HepG2 (cell line): ENCODE data around the gene TRAPPC3.

Experiments used
- MAX ChIP-seq: IDR thresholded peaks from 2 replicates; pipeline ENCODE4 v1.6.1; 2012; ENCODE audit warnings: inconsistent platforms
- NFE2L1 ChIP-seq: sonication (generic); formaldehyde crosslinking; IDR thresholded peaks from 2 replicates; pipeline ENCODE4 v1.4.0; 2020; ENCODE audit warnings: missing genetic modification reagents, mild to moderate bottlenecking, borderline replicate concordance
- POLR2A ChIP-seq, 2 experiments: IDR thresholded peaks; 2 replicates each; pipeline ENCODE4 v1.6.1; 2011; ENCODE audit warnings: low read depth in 2 of 2, low read length in 2 of 2, mild to moderate bottlenecking in 1 of 2, moderate library complexity in 1 of 2; ENCODE audit not compliant: insufficient read depth in 1 of 2
- ZMYM4 ChIP-seq: sonication (generic); formaldehyde crosslinking; IDR thresholded peaks from 2 replicates; pipeline ENCODE4 v1.8.1; 2023; ENCODE audit warnings: mild to moderate bottlenecking, missing genetic modification reagents
- ZNF335 ChIP-seq: sonication (generic); formaldehyde crosslinking; IDR thresholded peaks from 2 replicates; pipeline ENCODE4 v1.4.0; 2020; ENCODE audit warnings: missing genetic modification reagents
- ZNF354B ChIP-seq: sonication (generic); formaldehyde crosslinking; IDR thresholded peaks from 2 replicates; pipeline ENCODE4 v1.8.0; 2022; ENCODE audit warnings: mild to moderate bottlenecking, missing genetic modification reagents
- ZNF589 ChIP-seq: sonication (generic); formaldehyde crosslinking; conservative IDR thresholded peaks from 2 replicates; pipeline ENCODE4 v1.8.0; 2022; ENCODE audit warnings: mild to moderate bottlenecking, moderate library complexity, missing genetic modification reagents

DNA sequence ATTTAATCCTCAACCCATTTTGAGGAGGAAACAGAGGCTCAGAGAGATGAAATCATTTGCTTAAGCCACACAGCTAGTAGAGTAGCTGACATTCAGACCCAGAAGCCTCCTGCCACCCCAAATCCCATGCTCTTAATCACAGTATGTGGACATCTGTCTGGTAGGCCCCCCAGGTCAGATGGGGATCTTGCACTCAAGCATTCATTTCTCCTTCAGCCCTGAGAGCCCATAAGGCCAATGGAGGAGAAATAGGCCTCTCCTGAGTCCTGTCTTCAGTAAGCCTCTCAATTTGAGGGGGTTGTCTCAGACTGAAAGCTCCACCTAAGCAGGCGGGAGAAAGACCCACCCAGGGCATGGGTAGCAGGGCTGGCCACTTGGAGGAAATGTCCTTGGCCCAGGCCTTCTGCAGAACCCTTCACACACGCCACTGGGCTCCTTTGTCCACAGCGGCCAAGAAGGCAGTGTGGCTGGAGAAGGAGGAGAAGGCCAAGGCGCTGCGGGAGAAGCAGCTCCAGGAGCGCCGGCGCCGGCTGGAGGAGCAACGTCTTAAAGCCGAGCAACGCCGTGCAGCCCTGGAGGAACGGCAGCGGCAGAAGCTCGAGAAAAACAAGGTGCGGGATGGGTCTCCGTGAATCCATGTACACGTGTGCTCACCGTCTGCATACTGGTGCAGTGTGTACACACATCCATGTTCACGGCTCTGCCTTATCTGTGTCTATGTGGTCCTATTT lies 22.9 kb upstream of the TRAPPC3 start:
- TF ChIP-seq NFE2L1 (CRISPR knock-in tag) = no peak
- TF ChIP-seq ZNF335 (CRISPR knock-in tag) = no peak
- no peak for TF ChIP-seq ZMYM4
- TF ChIP-seq POLR2A (IDR thresholded peaks at IDR 0.05; ENCODE audit: insufficient read depth in 1 of 2, low read depth in 2 of 2, low read length in 2 of 2) = no peak
- TF ChIP-seq ZNF354B (CRISPR knock-in tag) = no peak
- TF ChIP-seq ZNF589 = no peak
- TF ChIP-seq MAX = no peak
